OCI-LY1 (cell line): ENCODE results near the gene VAV2.

Experiments used
- CTCF ChIP-seq: fragments of 200-600 bp; sonication (generic), shearing (Covaris generic); IDR thresholded peaks from 2 replicates; pipeline ENCODE4 v1.5.1; 2017; ENCODE audit warnings: mild to moderate bottlenecking, antibody characterized with exemption, low read length, moderate library complexity, mixed read lengths
- EZH2 ChIP-seq: fragments of 200-600 bp; sonication (generic), shearing (Covaris generic); IDR thresholded peaks from 2 replicates; pipeline ENCODE4 v1.8.0; 2017; ENCODE audit warnings: borderline replicate concordance, mixed run types, mild to moderate bottlenecking, antibody characterized with exemption, low read length, moderate library complexity, mixed read lengths

GRCh38 chr9:133852431-133852830 lies 139.7 kb downstream of the VAV2 start:
- TF ChIP-seq CTCF, result no peak
- no peak for TF ChIP-seq EZH2
